Measurements from ENCODE around the gene NDUFAB1.

GRCh38 chr16:23584186-23585076 lies 11.7 kb downstream of the NDUFAB1 start:
- TF ChIP-seq CTCF (IDR thresholded peaks at IDR 0.05) (no peak), EZH2phosphoT487 (IDR thresholded peaks at IDR 0.05) (no peak)

Measured in neural progenitor cell (in vitro differentiated cells).